ENCODE measurements around the gene ELP2.
"Not testable (repeated sequence)": the region's sequence is repeated elsewhere in the genome, so short reads cannot be mapped to it uniquely, and the experiment has no call there.

ELP2 gene

DNA sequence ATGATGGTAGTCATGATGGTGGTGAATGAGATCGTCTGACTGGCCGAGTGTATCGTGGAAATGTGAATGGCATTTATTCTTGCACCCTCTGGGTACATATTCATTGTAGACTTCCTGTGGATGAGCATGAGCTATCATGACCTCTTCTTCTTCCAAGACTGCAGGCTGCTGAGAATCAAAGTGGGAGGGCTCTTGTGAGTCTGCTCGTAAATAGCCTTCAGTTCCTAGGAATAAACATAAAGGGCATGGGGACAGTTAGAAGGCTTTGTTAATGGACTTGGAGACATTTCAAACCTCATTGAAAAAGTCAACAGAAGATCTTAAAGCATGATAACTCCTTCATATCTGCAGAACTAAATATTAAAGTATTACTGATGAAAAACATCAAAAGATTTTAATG lies 15.4 kb upstream of the ELP2 start:
- Histone ChIP-seq H3K4me2 (ENCODE audit: insufficient read depth, low read length) (no peak overlapping the region), H3K4me3 (ENCODE audit: low read depth in 1 of 2, low read length in 2 of 2) (no peak overlapping the region), H3K9ac (ENCODE audit: low read depth, low read length) (no peak overlapping the region), H3K4me1 (ENCODE audit: insufficient read depth, low read length) (no peaks in the 10 kb centered on the region), H3K27ac (ENCODE audit: low read length) (no peak overlapping the region), H3K9me3 (ENCODE audit: insufficient read depth, low read length, severe bottlenecking) (no peaks in the 10 kb centered on the region), H3K36me3 (ENCODE audit: insufficient read depth, low read length) (peaks cover 69% of the 10 kb centered on the region), H3K79me2 (ENCODE audit: insufficient read depth, low read length) (no peaks in the 10 kb centered on the region), H4K20me1 (ENCODE audit: insufficient read depth, low read length) (no peaks in the 10 kb centered on the region), H2AFZ (ENCODE audit: low read depth, low read length) (no peak overlapping the region), H3K27me3 (ENCODE audit: insufficient read depth, low read length, poor library complexity) (no peaks in the 10 kb centered on the region)
- ATAC-seq (ENCODE audit: insufficient read depth, low read depth) (no peak), DNase-seq (no peak)
- TF ChIP-seq CTCF (IDR thresholded peaks at IDR 0.05; ENCODE audit: borderline replicate concordance, extremely low read depth, low read length, poor library complexity, severe bottlenecking) (no peak), EZH2 (IDR thresholded peaks at IDR 0.05; ENCODE audit: borderline replicate concordance, low read depth, low read length, severe bottlenecking) (no peak)

DNA sequence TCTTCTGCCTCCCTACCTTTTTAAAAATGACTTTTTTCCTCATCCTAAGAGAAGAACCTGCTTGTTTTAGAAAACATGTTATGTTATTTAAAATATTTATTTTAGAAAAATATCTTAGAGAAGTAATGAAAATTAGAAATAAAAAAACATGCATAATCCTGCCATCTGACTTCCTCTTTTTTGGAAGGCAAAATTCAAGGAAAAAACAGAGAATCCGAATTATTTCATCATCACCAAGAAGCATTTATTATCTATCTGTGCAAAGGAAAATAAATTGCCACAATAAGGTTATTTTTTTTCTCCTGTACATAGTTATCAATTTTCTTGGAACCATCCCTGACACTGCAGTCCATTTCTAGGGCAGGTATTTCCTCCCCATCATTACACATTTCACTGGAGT lies 15.0 kb upstream of the ELP2 start:
- no peak overlapping the region for H3K4me2 ChIP-seq (ENCODE audit: insufficient read depth, low read length)
- H3K4me1 ChIP-seq (ENCODE audit: insufficient read depth, low read length): no peaks in the 10 kb centered on the region
- TF ChIP-seq EZH2 (IDR thresholded peaks at IDR 0.05; ENCODE audit: borderline replicate concordance, low read depth, low read length, severe bottlenecking) (no peak), CTCF (IDR thresholded peaks at IDR 0.05; ENCODE audit: borderline replicate concordance, extremely low read depth, low read length, poor library complexity, severe bottlenecking) (no peak)
- peaks cover 69% of the 10 kb centered on the region for H3K36me3 ChIP-seq (ENCODE audit: insufficient read depth, low read length)
- no peaks in the 10 kb centered on the region for H4K20me1 ChIP-seq (ENCODE audit: insufficient read depth, low read length)
- no peaks in the 10 kb centered on the region for H3K9me3 ChIP-seq (ENCODE audit: insufficient read depth, low read length, severe bottlenecking)
- no peak overlapping the region for H3K4me3 ChIP-seq (ENCODE audit: low read depth in 1 of 2, low read length in 2 of 2)
- H2AFZ ChIP-seq (ENCODE audit: low read depth, low read length): no peak overlapping the region
- no peak overlapping the region for H3K9ac ChIP-seq (ENCODE audit: low read depth, low read length)
- DNase-seq (no peak), ATAC-seq (ENCODE audit: insufficient read depth, low read depth) (no peak)
- H3K79me2 ChIP-seq (ENCODE audit: insufficient read depth, low read length): no peaks in the 10 kb centered on the region
- H3K27me3 ChIP-seq (ENCODE audit: insufficient read depth, low read length, poor library complexity): no peaks in the 10 kb centered on the region
- H3K27ac ChIP-seq (ENCODE audit: low read length): no peak overlapping the region

GRCh38 chr18:36116771-36117170 lies 12.9 kb upstream of the ELP2 start:
- not testable (repeated sequence) for H3K27me3 ChIP-seq (ENCODE audit: insufficient read depth, low read length, poor library complexity); H3K4me3 ChIP-seq (ENCODE audit: low read depth in 1 of 2, low read length in 2 of 2); H2AFZ ChIP-seq (ENCODE audit: low read depth, low read length); H3K27ac ChIP-seq (ENCODE audit: low read length); H3K9ac ChIP-seq (ENCODE audit: low read depth, low read length); DNase-seq; ATAC-seq (ENCODE audit: insufficient read depth, low read depth); H4K20me1 ChIP-seq (ENCODE audit: insufficient read depth, low read length); H3K4me1 ChIP-seq (ENCODE audit: insufficient read depth, low read length); H3K4me2 ChIP-seq (ENCODE audit: insufficient read depth, low read length); H3K79me2 ChIP-seq (ENCODE audit: insufficient read depth, low read length); H3K9me3 ChIP-seq (ENCODE audit: insufficient read depth, low read length, severe bottlenecking)
- H3K36me3 ChIP-seq (ENCODE audit: insufficient read depth, low read length): peaks cover 71% of the 10 kb centered on the region

DNA sequence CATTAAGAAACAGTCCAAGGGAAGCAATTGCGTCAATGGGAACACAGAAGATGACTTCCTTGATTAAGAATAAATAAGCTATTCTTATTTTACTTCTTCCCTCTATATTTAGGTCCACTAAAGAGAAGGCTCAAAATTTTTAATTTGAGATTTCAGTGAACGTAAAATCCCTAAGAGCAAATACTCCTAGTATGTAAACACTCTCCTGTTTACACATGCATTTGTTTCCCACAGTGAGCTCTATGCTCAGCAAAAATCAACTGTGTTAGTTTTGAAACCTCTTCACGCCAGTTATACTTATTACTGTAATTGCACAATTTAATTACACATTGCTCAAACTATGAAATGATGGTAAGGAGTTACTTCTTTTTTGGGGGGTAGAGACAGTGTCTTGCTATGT lies 9.4 kb upstream of the ELP2 start:
- Histone ChIP-seq H3K9ac (ENCODE audit: low read depth, low read length) (no peak overlapping the region), H3K4me2 (ENCODE audit: insufficient read depth, low read length) (no peak overlapping the region), H3K4me3 (ENCODE audit: low read depth in 1 of 2, low read length in 2 of 2) (no peak overlapping the region), H3K79me2 (ENCODE audit: insufficient read depth, low read length) (0 out of 2 replicates have a peak, but pooled peaks cover 1% of the 10 kb centered on the region), H4K20me1 (ENCODE audit: insufficient read depth, low read length) (no peaks in the 10 kb centered on the region), H3K36me3 (ENCODE audit: insufficient read depth, low read length) (peaks cover 73% of the 10 kb centered on the region), H3K9me3 (ENCODE audit: insufficient read depth, low read length, severe bottlenecking) (no peaks in the 10 kb centered on the region), H3K27ac (ENCODE audit: low read length) (no peak overlapping the region), H3K4me1 (ENCODE audit: insufficient read depth, low read length) (no peaks in the 10 kb centered on the region), H3K27me3 (ENCODE audit: insufficient read depth, low read length, poor library complexity) (no peaks in the 10 kb centered on the region), H2AFZ (ENCODE audit: low read depth, low read length) (no peak overlapping the region)
- TF ChIP-seq EZH2 (IDR thresholded peaks at IDR 0.05; ENCODE audit: borderline replicate concordance, low read depth, low read length, severe bottlenecking) (no peak), CTCF (IDR thresholded peaks at IDR 0.05; ENCODE audit: borderline replicate concordance, extremely low read depth, low read length, poor library complexity, severe bottlenecking) (no peak)
- no peak for DNase-seq
- no peak for ATAC-seq (ENCODE audit: insufficient read depth, low read depth)

Data from DND-41 (cell line).